IMR-90 (cell line): ENCODE results near the gene WNT4. TPM values are rescaled to one million over a fixed set of nuclear protein-coding genes. Genes with fewer than 3 reads are reported as not detected.

Experiments used
- ATAC-seq: fragments of 200-7000 bp; cut with Tn5 transposase; 2 replicates; pipeline ENCODE4 v1.9.1; 2020; ENCODE audit warnings: low read depth, mild to moderate bottlenecking, moderate library complexity
- BruUV-seq: library from RNA; stranded (reverse); fragments of 400-500 nt; replicated peaks from 2 replicates; lab custom pipeline; 2021; lab: Mats Ljungman, UMichigan
- CTCF ChIA-PET: fragments of 300-600 bp; formaldehyde crosslinking; extraction: SDS; loops from one replicate; lab custom pipeline; 2021; ENCODE audit warnings: antibody characterized with exemption; lab: Yijun Ruan, JAX
- POLR2A ChIA-PET: fragments of 300-600 bp; sonication (Branson Sonifier 250); formaldehyde crosslinking; loops from one replicate; lab custom pipeline; 2022; ENCODE audit warnings: antibody characterized with exemption; ENCODE audit not compliant: unreplicated experiment; lab: Charles Lee
- DNase-seq: peaks from one replicate; pipeline ENCODE4 v3.0.0; 2013
- H2AFZ ChIP-seq: replicated peaks from 2 replicates; pipeline ENCODE3; 2013; ENCODE audit warnings: low read length, mild to moderate bottlenecking; ENCODE audit not compliant: poor library complexity
- H2AK5ac ChIP-seq: 2 replicates; pipeline ENCODE4 v1.6.1; 2013; ENCODE audit warnings: low read depth, low read length, inconsistent platforms
- H2AK9ac ChIP-seq: replicated peaks from 2 replicates; pipeline ENCODE3; 2013; ENCODE audit warnings: mild to moderate bottlenecking, low read depth, low read length, moderate library complexity; ENCODE audit not compliant: poor library complexity
- H2BK120ac ChIP-seq: 2 replicates; pipeline ENCODE4 v1.6.1; 2013; ENCODE audit warnings: low read depth, low read length, inconsistent platforms
- H2BK15ac ChIP-seq: 3 replicates; pipeline ENCODE4 v1.6.1; 2013; ENCODE audit warnings: low read depth, low read length, inconsistent platforms
- H2BK20ac ChIP-seq: 2 replicates; pipeline ENCODE4 v1.6.1; 2013; ENCODE audit warnings: low read depth, mild to moderate bottlenecking, inconsistent platforms, low read length, moderate library complexity
- H2BK5ac ChIP-seq: 2 replicates; pipeline ENCODE4 v1.6.1; 2013; ENCODE audit warnings: mild to moderate bottlenecking, low read depth, low read length, inconsistent platforms; ENCODE audit not compliant: poor library complexity, severe bottlenecking
- H3K14ac ChIP-seq: replicated peaks from 2 replicates; pipeline ENCODE4 v1.6.1; 2013; ENCODE audit warnings: low read depth, low read length, inconsistent platforms
- H3K18ac ChIP-seq: 2 replicates; pipeline ENCODE4 v1.6.1; 2013; ENCODE audit warnings: low read depth, low read length, control low read depth
- H3K23ac ChIP-seq: 2 replicates; pipeline ENCODE4 v1.6.1; 2013; ENCODE audit warnings: low read depth, low read length, inconsistent platforms
- H3K27ac ChIP-seq: 2 replicates; pipeline ENCODE4 v1.5.1; 2013; ENCODE audit warnings: mild to moderate bottlenecking, control low read depth, low read length; ENCODE audit not compliant: insufficient read depth
- H3K27me3 ChIP-seq: 2 replicates; pipeline ENCODE4 v1.6.1; 2013; ENCODE audit warnings: low read length; ENCODE audit not compliant: control insufficient read depth, insufficient read depth
- H3K36me3 ChIP-seq: 2 replicates; pipeline ENCODE4 v1.6.1; 2013; ENCODE audit warnings: low read length, mixed read lengths; ENCODE audit not compliant: control insufficient read depth, insufficient read depth
- H3K4ac ChIP-seq: 2 replicates; pipeline ENCODE4 v1.6.1; 2013; ENCODE audit warnings: low read depth, low read length, inconsistent platforms
- H3K4me1 ChIP-seq: 2 replicates; pipeline ENCODE4 v1.6.1; 2013; ENCODE audit warnings: low read length, mixed read lengths; ENCODE audit not compliant: control insufficient read depth, insufficient read depth
- H3K4me2 ChIP-seq: 2 replicates; pipeline ENCODE4 v1.6.1; 2013; ENCODE audit warnings: low read depth, mild to moderate bottlenecking, control low read depth, low read length, moderate library complexity
- H3K4me3 ChIP-seq: 2 replicates; pipeline ENCODE4 v1.5.1; 2013; ENCODE audit warnings: low read depth, mild to moderate bottlenecking, control low read depth, low read length, moderate library complexity; ENCODE audit not compliant: insufficient read depth
- H3K56ac ChIP-seq: 2 replicates; pipeline ENCODE4 v1.6.1; 2013; ENCODE audit warnings: low read length, inconsistent platforms; ENCODE audit not compliant: insufficient read depth; ENCODE audit errors: extremely low read depth
- H3K79me1 ChIP-seq, 2 experiments: 2 replicates each; pipeline ENCODE4 v1.6.1; 2013; ENCODE audit warnings: low read length in 2 of 2, inconsistent platforms in 1 of 2, low read depth in 1 of 2
- H3K9ac ChIP-seq: 2 replicates; pipeline ENCODE4 v1.6.1; 2013; ENCODE audit warnings: low read depth, low read length, control low read depth
- H3K9me1 ChIP-seq: 2 replicates; pipeline ENCODE4 v1.6.1; 2013; ENCODE audit warnings: low read length, inconsistent platforms; ENCODE audit not compliant: insufficient read depth
- H3K9me3 ChIP-seq: 2 replicates; pipeline ENCODE4 v1.6.1; 2013; ENCODE audit warnings: low read length; ENCODE audit not compliant: control insufficient read depth, insufficient read depth
- H4K20me1 ChIP-seq: 2 replicates; pipeline ENCODE4 v1.6.1; 2013; ENCODE audit warnings: low read length, inconsistent platforms; ENCODE audit not compliant: insufficient read depth
- H4K5ac ChIP-seq: 2 replicates; pipeline ENCODE4 v1.6.1; 2013; ENCODE audit warnings: mild to moderate bottlenecking, low read depth, low read length, control low read depth
- H4K8ac ChIP-seq, 2 experiments: 2 replicates each; pipeline ENCODE4 v1.6.1; 2013; ENCODE audit warnings: low read depth in 2 of 2, low read length in 2 of 2, control low read depth in 1 of 2, inconsistent platforms in 1 of 2
- H4K91ac ChIP-seq: 2 replicates; pipeline ENCODE4 v1.6.1; 2013; ENCODE audit warnings: low read depth, low read length, inconsistent platforms; ENCODE audit not compliant: insufficient read depth
- BHLHE40 ChIP-seq: fragments of 150-350 bp; IDR thresholded peaks from 2 replicates; pipeline ENCODE4 v1.6.1; 2016; ENCODE audit warnings: mild to moderate bottlenecking, low read depth, low read length
- CEBPB ChIP-seq: IDR thresholded peaks from 2 replicates; pipeline ENCODE4 v1.6.1; 2012; ENCODE audit warnings: low read depth, low read length, improper control_type of control experiment
- CHD1 ChIP-seq: IDR thresholded peaks from 2 replicates; pipeline ENCODE4 v1.6.1; 2012; ENCODE audit warnings: low read depth, low read length, improper control_type of control experiment
- FOS ChIP-seq: fragments of 150-350 bp; IDR thresholded peaks from 2 replicates; pipeline ENCODE4 v1.6.1; 2016; ENCODE audit warnings: low read depth, low read length
- MAFK ChIP-seq: IDR thresholded peaks from 2 replicates; pipeline ENCODE4 v1.6.1; 2012; ENCODE audit warnings: low read depth, low read length, improper control_type of control experiment
- MAZ ChIP-seq: IDR thresholded peaks from 2 replicates; pipeline ENCODE4 v1.6.1; 2012; ENCODE audit warnings: low read depth, mild to moderate bottlenecking, low read length, improper control_type of control experiment, moderate library complexity, borderline replicate concordance
- MXI1 ChIP-seq: IDR thresholded peaks from 2 replicates; pipeline ENCODE4 v1.6.1; 2012; ENCODE audit warnings: low read depth, mild to moderate bottlenecking, low read length, moderate library complexity, borderline replicate concordance
- NFE2L2 ChIP-seq: fragments of 150-350 bp; IDR thresholded peaks from 2 replicates; pipeline ENCODE4 v1.6.1; 2016; ENCODE audit warnings: low read depth, mild to moderate bottlenecking, low read length
- POLR2A ChIP-seq: IDR thresholded peaks from 2 replicates; pipeline ENCODE4 v1.6.1; 2012; ENCODE audit warnings: mild to moderate bottlenecking, low read depth, low read length
- RAD21 ChIP-seq: IDR thresholded peaks from 2 replicates; pipeline ENCODE4 v1.6.1; 2012; ENCODE audit warnings: low read length, improper control_type of control experiment
- RCOR1 ChIP-seq: IDR thresholded peaks from 2 replicates; pipeline ENCODE4 v1.6.1; 2012; ENCODE audit warnings: mild to moderate bottlenecking, low read length, improper control_type of control experiment; ENCODE audit not compliant: insufficient replicate concordance
- RFX5 ChIP-seq: IDR thresholded peaks from 2 replicates; pipeline ENCODE4 v1.8.0; 2012; ENCODE audit warnings: low read depth, mild to moderate bottlenecking, low read length, moderate library complexity
- SMC3 ChIP-seq: fragments of 150-350 bp; IDR thresholded peaks from 2 replicates; pipeline ENCODE4 v1.6.1; 2016; ENCODE audit warnings: low read depth, mild to moderate bottlenecking, antibody characterized with exemption, low read length, moderate library complexity
- WGBS, 2 experiments: methylation state at CpG; one replicate each; pipeline versions ENCODE4 v1.1.5 to v1.1.7; 2013; ENCODE audit warnings: missing lambda C conversion rate in 2 of 2; ENCODE audit not compliant: insufficient read length in 1 of 2; ENCODE audit errors: extremely low coverage in 2 of 2; 5-methylcytosine and 5-hydroxymethylcytosine counted together
- dilution Hi-C: fragments of 300-500 bp; cut with HindIII; formaldehyde crosslinking; loops from one replicate; pipeline ENCODE4 v1.14.3; 2018; ENCODE audit warnings: low sequenced_read_pairs; ENCODE audit not compliant: unreplicated experiment
- in situ Hi-C: fragments of 300-500 bp; cut with MboI; formaldehyde crosslinking; loops from 3 replicates; pipeline ENCODE4 v1.14.3; 2019; ENCODE audit warnings: low sequenced_read_pairs, inconsistent platforms, mixed read lengths
- intact Hi-C: fragments of 100-400 bp; cut with micrococcal nuclease; formaldehyde crosslinking; loops from 2 replicates; pipeline ENCODE4 v1.10.0; 2022
- polyA plus RNA-seq, 3 experiments: library from polyadenylated mRNA; depleted of rRNA; stranded (reverse); fragments of >200 nt; gene quantifications; 2 replicates each; pipeline ENCODE4 v1.2.3, GENCODE V29; 2012; ENCODE audit warnings: low replicate concordance in 1 of 3
- total RNA-seq: library from RNA; depleted of rRNA; stranded (reverse); fragments of >200 nt; gene quantifications from 2 replicates; pipeline ENCODE4 v1.2.3, GENCODE V29; 2012
- TF ChIP-seq, protein P1 (sequence below): fragments of 150-350 bp; IDR thresholded peaks from 2 replicates; pipeline ENCODE4 v1.6.1; 2016; ENCODE audit warnings: low read depth, mild to moderate bottlenecking, low read length, moderate library complexity, borderline replicate concordance
- TF ChIP-seq, protein P2 (sequence below): fragments of 150-350 bp; IDR thresholded peaks from 2 replicates; pipeline ENCODE4 v1.6.1; 2017; ENCODE audit warnings: mild to moderate bottlenecking, antibody characterized with exemption, low read length, low read depth
- TF ChIP-seq, protein P3 (sequence below): conservative IDR thresholded peaks from 2 replicates; pipeline ENCODE4 v1.5.1; 2012; ENCODE audit warnings: mild to moderate bottlenecking, low read depth, low read length, improper control_type of control experiment

Gene WNT4
- total and polyA plus RNA-seq, 2 of the 4 experiments (the other 2 are of a cell fraction), result not detected

DNA sequence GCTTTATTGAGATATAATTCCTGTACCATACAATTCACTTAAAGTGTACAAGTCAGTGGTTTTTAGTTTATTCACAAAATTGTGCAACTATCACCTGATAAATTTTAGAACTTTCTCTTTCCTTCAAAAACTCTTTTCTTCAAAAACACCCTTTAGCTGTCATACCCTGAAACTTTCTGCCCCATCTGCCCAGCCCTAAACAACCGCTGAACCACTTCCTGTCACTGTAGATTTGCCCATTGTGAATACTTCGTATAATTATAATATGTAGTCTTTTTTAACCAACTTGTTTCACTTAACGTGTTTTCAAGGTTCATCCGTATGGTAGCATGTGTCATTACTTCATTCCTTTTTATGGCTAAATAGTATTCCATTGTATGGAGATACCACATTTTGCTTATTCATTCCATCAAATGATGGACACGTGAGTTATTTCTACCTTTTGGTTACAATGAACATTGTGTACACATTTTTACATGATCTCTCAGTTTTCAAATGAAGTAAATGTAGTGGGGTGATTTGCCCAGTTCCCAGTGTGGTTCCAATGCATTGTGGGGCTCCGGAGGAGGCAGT lies 37.9 kb downstream of the WNT4 start:
- Histone ChIP-seq H4K8ac (no peak overlapping the region), H3K23ac (no peak overlapping the region), H3K18ac (no peak overlapping the region), H4K5ac (no peak overlapping the region), H2BK5ac (no peak overlapping the region), H2BK15ac (no peak overlapping the region), H2BK20ac (no peak overlapping the region), H3K9me3 (no peaks in the 10 kb centered on the region), H3K14ac (no peak overlapping the region), H2AK5ac (no peak overlapping the region), H4K20me1 (peaks cover 88% of the 10 kb centered on the region), H3K4me2 (no peak overlapping the region), H3K27ac (no peak overlapping the region), H3K4me1 (peaks cover 9% of the 10 kb centered on the region), H3K79me1 (peaks cover 53 to 83% of the 10 kb centered on the region in 2 experiments), H3K27me3 (no peaks in the 10 kb centered on the region), H2AFZ (no peak overlapping the region), H3K9ac (no peak overlapping the region), H3K36me3 (peaks cover 18% of the 10 kb centered on the region), H2BK120ac (no peak overlapping the region), H3K56ac (no peak overlapping the region), H2AK9ac (no peak overlapping the region), H3K4ac (no peak overlapping the region), H3K4me3 (no peak overlapping the region), H3K9me1 (peaks cover 12% of the 10 kb centered on the region), H4K91ac (no peak overlapping the region)
- no peak for DNase-seq
- no peak for TF ChIP-seq BHLHE40
- TF ChIP-seq RAD21, result no peak
- TF ChIP-seq NFE2L2, result no peak
- no peak for TF ChIP-seq MAFK
- TF ChIP-seq, protein P1, sequence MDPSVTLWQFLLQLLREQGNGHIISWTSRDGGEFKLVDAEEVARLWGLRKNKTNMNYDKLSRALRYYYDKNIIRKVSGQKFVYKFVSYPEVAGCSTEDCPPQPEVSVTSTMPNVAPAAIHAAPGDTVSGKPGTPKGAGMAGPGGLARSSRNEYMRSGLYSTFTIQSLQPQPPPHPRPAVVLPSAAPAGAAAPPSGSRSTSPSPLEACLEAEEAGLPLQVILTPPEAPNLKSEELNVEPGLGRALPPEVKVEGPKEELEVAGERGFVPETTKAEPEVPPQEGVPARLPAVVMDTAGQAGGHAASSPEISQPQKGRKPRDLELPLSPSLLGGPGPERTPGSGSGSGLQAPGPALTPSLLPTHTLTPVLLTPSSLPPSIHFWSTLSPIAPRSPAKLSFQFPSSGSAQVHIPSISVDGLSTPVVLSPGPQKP, result no peak
- no peak for TF ChIP-seq POLR2A
- TF ChIP-seq RCOR1, result no peak
- no peak for TF ChIP-seq SMC3
- no peak for TF ChIP-seq MAZ
- TF ChIP-seq, protein P2, sequence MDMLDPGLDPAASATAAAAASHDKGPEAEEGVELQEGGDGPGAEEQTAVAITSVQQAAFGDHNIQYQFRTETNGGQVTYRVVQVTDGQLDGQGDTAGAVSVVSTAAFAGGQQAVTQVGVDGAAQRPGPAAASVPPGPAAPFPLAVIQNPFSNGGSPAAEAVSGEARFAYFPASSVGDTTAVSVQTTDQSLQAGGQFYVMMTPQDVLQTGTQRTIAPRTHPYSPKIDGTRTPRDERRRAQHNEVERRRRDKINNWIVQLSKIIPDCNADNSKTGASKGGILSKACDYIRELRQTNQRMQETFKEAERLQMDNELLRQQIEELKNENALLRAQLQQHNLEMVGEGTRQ, result no peak
- no peak for TF ChIP-seq FOS
- TF ChIP-seq CHD1, result no peak
- no peak for TF ChIP-seq MXI1
- TF ChIP-seq CEBPB, result no peak
- TF ChIP-seq RFX5, result no peak
- TF ChIP-seq, protein P3, sequence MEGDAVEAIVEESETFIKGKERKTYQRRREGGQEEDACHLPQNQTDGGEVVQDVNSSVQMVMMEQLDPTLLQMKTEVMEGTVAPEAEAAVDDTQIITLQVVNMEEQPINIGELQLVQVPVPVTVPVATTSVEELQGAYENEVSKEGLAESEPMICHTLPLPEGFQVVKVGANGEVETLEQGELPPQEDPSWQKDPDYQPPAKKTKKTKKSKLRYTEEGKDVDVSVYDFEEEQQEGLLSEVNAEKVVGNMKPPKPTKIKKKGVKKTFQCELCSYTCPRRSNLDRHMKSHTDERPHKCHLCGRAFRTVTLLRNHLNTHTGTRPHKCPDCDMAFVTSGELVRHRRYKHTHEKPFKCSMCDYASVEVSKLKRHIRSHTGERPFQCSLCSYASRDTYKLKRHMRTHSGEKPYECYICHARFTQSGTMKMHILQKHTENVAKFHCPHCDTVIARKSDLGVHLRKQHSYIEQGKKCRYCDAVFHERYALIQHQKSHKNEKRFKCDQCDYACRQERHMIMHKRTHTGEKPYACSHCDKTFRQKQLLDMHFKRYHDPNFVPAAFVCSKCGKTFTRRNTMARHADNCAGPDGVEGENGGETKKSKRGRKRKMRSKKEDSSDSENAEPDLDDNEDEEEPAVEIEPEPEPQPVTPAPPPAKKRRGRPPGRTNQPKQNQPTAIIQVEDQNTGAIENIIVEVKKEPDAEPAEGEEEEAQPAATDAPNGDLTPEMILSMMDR, result no peak
- dilution Hi-C loops (no loop called here), in situ Hi-C loops (loop anchor here (5.0 kb wide), 1 partner anchor 312 kb away; no protein-coding TSS in a partner anchor), intact Hi-C loops (loop anchor here (1.0 to 10.0 kb wide), 3 partner anchors 172 to 540 kb away; partner anchors contain the start of gene C1QC)
- CTCF ChIA-PET, result interaction anchor here (1.0 to 1.4 kb wide), 2 partner anchors 9 to 10 kb away, joined by 3 to 4 read pairs; no protein-coding TSS in a partner anchor
- no peak for ATAC-seq
- POLR2A ChIA-PET, result no interaction called here
- BruUV-seq, result no TSS peak
- WGBS, 2 experiments, result 100% methylated on average over 1 of the region's 6 CpGs; no CpG with 5 or more reads in 1 of the 2 experiments
